Measurements from ENCODE around the gene CRTC1.

DNA sequence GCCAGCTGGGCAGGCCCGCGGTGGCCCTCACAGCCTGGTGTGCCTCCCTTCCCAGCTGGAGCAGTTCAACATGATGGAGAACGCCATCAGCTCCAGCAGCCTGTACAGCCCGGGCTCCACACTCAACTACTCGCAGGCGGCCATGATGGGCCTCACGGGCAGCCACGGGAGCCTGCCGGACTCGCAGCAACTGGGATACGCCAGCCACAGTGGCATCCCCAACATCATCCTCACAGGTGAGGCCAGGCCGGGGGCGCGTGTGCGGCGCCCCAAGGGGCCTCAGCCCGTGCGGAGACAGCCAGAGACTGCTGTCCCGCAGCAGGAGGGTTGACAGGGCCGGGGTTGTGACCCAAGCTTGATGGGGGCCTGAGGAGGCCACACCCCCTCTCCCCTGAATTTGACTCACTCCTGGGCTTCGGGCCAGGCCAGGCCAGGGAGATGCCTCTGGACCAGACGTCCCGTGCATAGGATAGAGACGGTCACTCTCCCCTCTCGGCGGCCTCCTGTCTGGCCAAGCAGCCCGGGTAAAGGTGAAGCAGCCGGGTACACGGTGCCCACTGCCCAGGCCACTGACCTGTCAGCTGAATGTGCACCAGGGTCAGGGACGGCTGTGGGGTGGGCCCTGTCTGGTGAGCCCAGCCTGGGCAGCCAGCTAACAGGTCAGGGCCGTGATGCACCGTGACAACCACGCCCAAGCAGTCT is 92.3 kb downstream of the CRTC1 start:
- TF ChIP-seq FOXA1 (IDR thresholded peaks at IDR 0.05): no peak
- no peak for TF ChIP-seq FOXK2 (IDR thresholded peaks at IDR 0.05)
- TF ChIP-seq SP1 (IDR thresholded peaks at IDR 0.05): no peak
- no peak for TF ChIP-seq ELF4 (IDR thresholded peaks at IDR 0.05)
- no peak for TF ChIP-seq HDGF (IDR thresholded peaks at IDR 0.05; ENCODE audit: borderline replicate concordance)
- no peak for TF ChIP-seq CTBP1 (IDR thresholded peaks at IDR 0.05; ENCODE audit: borderline replicate concordance)
- TF ChIP-seq BHLHE40 (IDR thresholded peaks at IDR 0.05; ENCODE audit: borderline replicate concordance): no peak
- TF ChIP-seq ZNF384 (IDR thresholded peaks at IDR 0.05): no peak
- TF ChIP-seq, protein P1, sequence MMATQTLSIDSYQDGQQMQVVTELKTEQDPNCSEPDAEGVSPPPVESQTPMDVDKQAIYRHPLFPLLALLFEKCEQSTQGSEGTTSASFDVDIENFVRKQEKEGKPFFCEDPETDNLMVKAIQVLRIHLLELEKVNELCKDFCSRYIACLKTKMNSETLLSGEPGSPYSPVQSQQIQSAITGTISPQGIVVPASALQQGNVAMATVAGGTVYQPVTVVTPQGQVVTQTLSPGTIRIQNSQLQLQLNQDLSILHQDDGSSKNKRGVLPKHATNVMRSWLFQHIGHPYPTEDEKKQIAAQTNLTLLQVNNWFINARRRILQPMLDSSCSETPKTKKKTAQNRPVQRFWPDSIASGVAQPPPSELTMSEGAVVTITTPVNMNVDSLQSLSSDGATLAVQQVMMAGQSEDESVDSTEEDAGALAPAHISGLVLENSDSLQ (IDR thresholded peaks at IDR 0.05): no peak
- no peak for TF ChIP-seq FOXM1 (IDR thresholded peaks at IDR 0.05; ENCODE audit: borderline replicate concordance)
- TF ChIP-seq SUZ12 (IDR thresholded peaks at IDR 0.05): no peak
